Adipose tissue (tissue), 3 donors: ENCODE data around the gene TMEM63B. TPM values are rescaled to one million over a fixed set of nuclear protein-coding genes. Genes with fewer than 3 reads are reported as not detected.

ENCODE experiments used
- H3K27ac ChIP-seq: one replicate; pipeline ENCODE4 v1.5.1; 2013; ENCODE audit warnings: low read depth, low read length
- WGBS, 3 donors: extraction: QIAGEN DNeasy Blood & Tissue Kit; methylation state at CpG; one replicate each; pipeline ENCODE4 v1.1.7; 2013; 5-methylcytosine and 5-hydroxymethylcytosine counted together
- polyA plus RNA-seq, 3 donors: library from polyadenylated mRNA; stranded (reverse); fragments of 200-250 nt; gene quantifications; one replicate each; pipeline ENCODE4 v1.2.3, GENCODE V29; 2013
- donor health status: healthy with polysubstance abuse.
- donor health status: Bipolar disorder and iron deficiency.
- donor health status: healthy.

The TMEM63B gene
- polyA plus RNA-seq, 3 donors, result 8.6 to 18.8 (median 10.9) TPM

- no peak overlapping the region for H3K27ac ChIP-seq
- WGBS, 3 donors, result 88 to 95% (median 94%) methylated on average over 4 of the region's 4 CpGs
These were observed 72.5 kb downstream of the TMEM63B start for GRCh38 chr6:44199883-44200282.

DNA sequence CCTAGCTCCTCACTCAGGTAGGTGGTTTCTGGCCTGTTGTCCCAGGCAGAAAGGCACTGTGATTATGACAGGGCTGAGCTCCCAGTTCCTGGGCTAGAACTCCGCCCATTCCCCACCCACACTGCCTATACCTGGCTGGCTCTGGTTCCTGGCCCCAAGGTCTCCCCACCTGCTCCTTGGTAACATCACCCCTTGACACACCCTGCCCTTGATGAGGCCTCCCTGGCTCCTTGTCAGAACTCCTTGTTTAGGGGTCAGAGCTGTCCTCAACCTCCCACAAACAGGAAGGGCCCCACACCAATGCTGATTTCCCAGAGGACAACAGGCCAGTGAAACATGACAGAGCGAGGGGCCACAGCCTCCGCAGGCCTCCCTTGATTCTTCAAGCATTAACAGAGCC lies 73.8 kb downstream of the TMEM63B start:
- WGBS, 3 donors, result 75 to 88% (median 87%) methylated on average over 3 of the region's 3 CpGs
- H3K27ac ChIP-seq, result no peak overlapping the region

- no peak overlapping the region for H3K27ac ChIP-seq
- 64 to 83% (median 70%) methylated on average over 11 of the region's 11 CpGs for WGBS, 3 donors
These were observed 74.4 kb downstream of the TMEM63B start for GRCh38 chr6:44201638-44202303.

DNA sequence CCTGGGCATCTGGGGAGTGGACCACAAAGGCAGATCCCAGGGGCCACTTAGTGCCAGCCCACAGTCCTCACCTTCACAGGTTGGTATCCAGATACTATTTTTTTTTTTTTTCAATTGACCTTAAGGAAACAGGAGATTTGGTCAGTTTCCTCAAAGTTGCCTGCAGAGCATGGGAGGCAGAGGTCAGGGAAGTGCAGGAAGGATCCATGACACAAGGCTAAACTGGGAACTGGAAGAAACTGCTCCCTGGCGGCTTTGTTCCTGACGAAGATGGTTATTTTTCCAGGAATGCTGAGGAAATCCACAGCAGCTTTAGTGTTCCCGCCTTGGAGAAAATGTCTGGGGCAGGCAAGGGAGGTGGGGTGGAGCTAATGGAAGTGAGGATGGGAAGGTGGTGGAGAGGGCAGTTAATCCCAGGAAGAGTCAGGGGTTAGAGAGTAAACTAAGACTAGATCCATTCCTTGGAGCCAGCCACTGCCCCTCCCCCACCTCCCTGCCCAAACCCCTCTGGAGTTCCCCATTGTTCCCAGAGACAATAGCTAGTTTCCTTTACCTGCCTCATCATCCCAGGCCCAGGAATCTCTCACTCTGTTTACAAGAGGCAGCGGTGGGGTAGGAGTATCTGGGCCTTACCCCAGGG lies 75.1 kb downstream of the TMEM63B start:
- 63 to 72% (median 70%) methylated on average over 4 of the region's 4 CpGs for WGBS, 3 donors
- no peak overlapping the region for H3K27ac ChIP-seq

- 52 to 75% (median 74%) methylated on average over 11 of the region's 11 CpGs for WGBS, 3 donors
- no peak overlapping the region for H3K27ac ChIP-seq
These were observed 75.8 kb downstream of the TMEM63B start for GRCh38 chr6:44202972-44203750.

- WGBS, 3 donors, result 88 to 91% (median 88%) methylated on average over 6 of the region's 6 CpGs
These were observed 76.6 kb downstream of the TMEM63B start for GRCh38 chr6:44203955-44204354.

More at GRCh38 chr6:44203955-44204354, 76.6 kb downstream of the TMEM63B start:
- no peak overlapping the region for H3K27ac ChIP-seq

Other genes starting within 250 kb of the TMEM63B start
- 10 to 100 TPM; 23.2 to 54.9 (median 30.0) TPM for gene MRPL14, start 102 bp upstream of the TMEM63B start, polyA plus RNA-seq
- 1 to 10 TPM in 2 of 3 donors, under 1 TPM in 1; 0.24 to 2.5 (median 2.0) TPM for gene CAPN11, start 31.3 kb downstream of the TMEM63B start, polyA plus RNA-seq
- gene MYMX, start 89.4 kb downstream of the TMEM63B start, polyA plus RNA-seq, result 10 to 100 TPM in 1 of 3 donors, 1 to 10 TPM in 2; 1.2 to 20.5 (median 2.1) TPM
- 100 to 1,000 TPM in 1 of 3 donors, 10 to 100 TPM in 2; 50.7 to 253 (median 57.6) TPM for gene SLC29A1, start 96.0 kb downstream of the TMEM63B start, polyA plus RNA-seq
- gene HSP90AB1, start 119.5 kb downstream of the TMEM63B start, polyA plus RNA-seq, result 100 to 1,000 TPM; 452 to 676 (median 667) TPM
- gene SLC35B2, start 130.0 kb downstream of the TMEM63B start, polyA plus RNA-seq, result 10 to 100 TPM; 12.5 to 27.8 (median 26.7) TPM
- 1 to 10 TPM; 3.1 to 9.8 (median 4.9) TPM for gene NFKBIE, start 138.0 kb downstream of the TMEM63B start, polyA plus RNA-seq
- under 1 TPM in 1 of 3 donors, not detected in 2; 0.06 TPM for gene TMEM151B, start 142.9 kb downstream of the TMEM63B start, polyA plus RNA-seq
- 1 to 10 TPM; 3.1 to 4.9 (median 4.7) TPM for gene AARS2, start 185.8 kb downstream of the TMEM63B start, polyA plus RNA-seq
- not detected for gene SPATS1, start 215.1 kb downstream of the TMEM63B start, polyA plus RNA-seq